ENCODE measurements around the gene ATP7B. TPM values are rescaled to one million over a fixed set of nuclear protein-coding genes. Genes with fewer than 3 reads are reported as not detected.

The ATP7B gene
- total and polyA plus RNA-seq, 2 of the 4 experiments (the other 2 are of a cell fraction), result 2.7 to 2.9 TPM

DNA sequence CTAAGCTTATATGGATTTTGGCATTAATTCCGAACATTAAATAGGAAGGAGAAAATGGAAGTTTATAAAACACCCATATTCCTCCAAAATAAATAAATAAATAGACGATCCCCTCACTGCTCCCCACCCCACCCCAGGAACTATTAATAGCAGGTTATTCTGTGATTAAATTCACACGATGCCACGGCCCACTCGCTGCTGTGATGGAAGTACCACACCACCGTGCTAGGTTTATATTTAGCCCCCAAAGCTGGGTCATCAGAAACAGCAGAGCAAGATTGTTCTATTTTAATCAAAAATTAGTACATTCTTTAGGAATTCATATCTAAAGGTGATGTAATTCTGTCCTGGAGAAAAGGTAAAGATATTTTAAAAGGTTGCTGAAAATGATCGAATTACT, 84.1 kb downstream of the ATP7B start:
- Histone ChIP-seq H3K18ac (ENCODE audit: low read depth, low read length) (no peak overlapping the region), H3K56ac (ENCODE audit: extremely low read depth, insufficient read depth, low read length) (no peak overlapping the region), H3K4me3 (ENCODE audit: insufficient read depth, low read depth, low read length) (no peak overlapping the region), H4K5ac (ENCODE audit: low read depth, low read length) (no peak overlapping the region), H3K27ac (ENCODE audit: insufficient read depth, low read length) (no peak overlapping the region), H4K8ac (ENCODE audit: low read depth in 2 of 2, low read length in 2 of 2) (no peak overlapping the region), H3K9me1 (ENCODE audit: insufficient read depth, low read length) (0 out of 2 replicates have a peak, but pooled peaks cover 4% of the 10 kb centered on the region), H2BK20ac (ENCODE audit: low read depth, low read length) (no peak overlapping the region), H2BK5ac (ENCODE audit: low read depth, low read length, poor library complexity, severe bottlenecking) (no peak overlapping the region), H2AFZ (replicated peaks; ENCODE audit: low read length, poor library complexity) (no peak overlapping the region), H3K27me3 (ENCODE audit: control insufficient read depth, insufficient read depth, low read length) (no peaks in the 10 kb centered on the region), H2BK120ac (ENCODE audit: low read depth, low read length) (no peak overlapping the region), H3K9ac (ENCODE audit: low read depth, low read length) (no peak overlapping the region), H2AK5ac (ENCODE audit: low read depth, low read length) (no peak overlapping the region), H3K9me3 (ENCODE audit: control insufficient read depth, insufficient read depth, low read length) (no peaks in the 10 kb centered on the region), H2AK9ac (replicated peaks; ENCODE audit: low read depth, low read length, poor library complexity) (no peak overlapping the region), H3K4ac (ENCODE audit: low read depth, low read length) (no peak overlapping the region), H4K91ac (ENCODE audit: insufficient read depth, low read depth, low read length) (no peak overlapping the region), H2BK15ac (ENCODE audit: low read depth, low read length) (no peak overlapping the region), H3K4me1 (ENCODE audit: control insufficient read depth, insufficient read depth, low read length) (no peaks in the 10 kb centered on the region), H4K20me1 (ENCODE audit: insufficient read depth, low read length) (no peaks in the 10 kb centered on the region; the same call in 1 of the 2 replicates), H3K79me1 (ENCODE audit: low read depth in 1 of 2, low read length in 2 of 2) (no peaks in the 10 kb centered on the region), H3K14ac (replicated peaks; ENCODE audit: low read depth, low read length) (no peak overlapping the region), H3K36me3 (ENCODE audit: control insufficient read depth, insufficient read depth, low read length) (no peaks in the 10 kb centered on the region), H3K4me2 (ENCODE audit: low read depth, low read length) (no peak overlapping the region), H3K23ac (ENCODE audit: low read depth, low read length) (no peak overlapping the region)
- in situ Hi-C loops (cut with MboI; ENCODE audit: low sequenced_read_pairs) (no loop called here), intact Hi-C loops (cut with micrococcal nuclease) (no loop called here), dilution Hi-C loops (cut with HindIII; ENCODE audit: low sequenced_read_pairs, unreplicated experiment) (no loop called here)
- no peak for TF ChIP-seq NFE2L2 (IDR thresholded peaks at IDR 0.05; ENCODE audit: low read depth, low read length)
- TF ChIP-seq MAZ (IDR thresholded peaks at IDR 0.05; ENCODE audit: borderline replicate concordance, low read depth, low read length), result no peak
- no peak for TF ChIP-seq RCOR1 (IDR thresholded peaks at IDR 0.05; ENCODE audit: insufficient replicate concordance, low read length)
- TF ChIP-seq, protein P1, sequence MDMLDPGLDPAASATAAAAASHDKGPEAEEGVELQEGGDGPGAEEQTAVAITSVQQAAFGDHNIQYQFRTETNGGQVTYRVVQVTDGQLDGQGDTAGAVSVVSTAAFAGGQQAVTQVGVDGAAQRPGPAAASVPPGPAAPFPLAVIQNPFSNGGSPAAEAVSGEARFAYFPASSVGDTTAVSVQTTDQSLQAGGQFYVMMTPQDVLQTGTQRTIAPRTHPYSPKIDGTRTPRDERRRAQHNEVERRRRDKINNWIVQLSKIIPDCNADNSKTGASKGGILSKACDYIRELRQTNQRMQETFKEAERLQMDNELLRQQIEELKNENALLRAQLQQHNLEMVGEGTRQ (IDR thresholded peaks at IDR 0.05; ENCODE audit: low read depth, low read length), result no peak
- TF ChIP-seq SMC3 (IDR thresholded peaks at IDR 0.05; ENCODE audit: low read depth, low read length), result no peak
- no peak for TF ChIP-seq MXI1 (IDR thresholded peaks at IDR 0.05; ENCODE audit: borderline replicate concordance, low read depth, low read length)
- TF ChIP-seq RFX5 (IDR thresholded peaks at IDR 0.05; ENCODE audit: low read depth, low read length), result no peak
- ATAC-seq (ENCODE audit: low read depth), result no peak
- ChIA-PET CTCF (no interaction called here), POLR2A (ENCODE audit: unreplicated experiment) (no interaction called here)
- no peak for DNase-seq
- WGBS, 2 experiments (ENCODE audit: extremely low coverage in 2 of 2, insufficient read length in 1 of 2), result no CpG with 5 or more reads among the region's 7 CpGs
- no TSS peak for BruUV-seq (replicated peaks)

Measured in IMR-90 (cell line).